ENCODE data around the gene RETNLB. TPM values are rescaled to one million over a fixed set of nuclear protein-coding genes. Genes with fewer than 3 reads are reported as not detected.

Gene RETNLB
- total RNA-seq, 6 experiments from 2014 or later, result not detected

DNA sequence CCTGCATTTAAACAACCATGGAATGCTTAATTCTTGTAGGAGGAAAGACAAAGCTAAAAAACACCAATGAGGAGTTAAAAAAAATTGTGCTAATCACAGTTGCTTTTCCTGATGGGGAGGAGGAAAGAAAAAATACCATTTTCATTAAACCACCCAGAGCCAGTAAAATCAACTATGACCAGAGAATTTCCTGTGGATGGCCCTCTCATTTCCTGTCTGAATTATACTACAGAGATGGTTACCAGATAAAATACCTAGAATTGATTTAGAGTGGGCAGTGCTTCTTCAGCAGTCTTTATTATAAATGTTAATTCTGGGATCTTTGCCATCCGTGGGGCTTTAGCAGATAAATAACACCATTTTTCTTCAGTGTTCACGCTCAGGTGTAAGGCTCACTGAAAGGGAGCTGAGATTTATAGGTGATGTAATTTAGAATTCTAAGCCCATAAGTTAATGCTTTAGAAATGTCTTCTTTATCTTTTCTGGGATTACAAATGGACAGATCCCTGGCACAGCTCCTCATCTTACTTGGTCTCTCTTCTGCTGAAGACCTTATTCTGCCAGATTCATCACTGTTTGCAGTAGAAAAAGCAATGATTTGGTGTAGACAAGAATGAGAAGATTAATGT, 37.9 kb downstream of the RETNLB start:
- no peaks in the 10 kb centered on the region for H3K36me3 Mint-ChIP-seq (ENCODE audit: low read depth)
- DNase-seq, result no peak
- no peaks in the 10 kb centered on the region for H3K9me3 Mint-ChIP-seq
- H3K27me3 Mint-ChIP-seq (ENCODE audit: insufficient read depth), result peaks cover 4% of the 10 kb centered on the region; the same call in 1 of the 2 replicates
- H3K4me1 Mint-ChIP-seq (ENCODE audit: low read depth), result no peaks in the 10 kb centered on the region; the same call in 1 of the 2 replicates
- TF ChIP-seq, protein P1, sequence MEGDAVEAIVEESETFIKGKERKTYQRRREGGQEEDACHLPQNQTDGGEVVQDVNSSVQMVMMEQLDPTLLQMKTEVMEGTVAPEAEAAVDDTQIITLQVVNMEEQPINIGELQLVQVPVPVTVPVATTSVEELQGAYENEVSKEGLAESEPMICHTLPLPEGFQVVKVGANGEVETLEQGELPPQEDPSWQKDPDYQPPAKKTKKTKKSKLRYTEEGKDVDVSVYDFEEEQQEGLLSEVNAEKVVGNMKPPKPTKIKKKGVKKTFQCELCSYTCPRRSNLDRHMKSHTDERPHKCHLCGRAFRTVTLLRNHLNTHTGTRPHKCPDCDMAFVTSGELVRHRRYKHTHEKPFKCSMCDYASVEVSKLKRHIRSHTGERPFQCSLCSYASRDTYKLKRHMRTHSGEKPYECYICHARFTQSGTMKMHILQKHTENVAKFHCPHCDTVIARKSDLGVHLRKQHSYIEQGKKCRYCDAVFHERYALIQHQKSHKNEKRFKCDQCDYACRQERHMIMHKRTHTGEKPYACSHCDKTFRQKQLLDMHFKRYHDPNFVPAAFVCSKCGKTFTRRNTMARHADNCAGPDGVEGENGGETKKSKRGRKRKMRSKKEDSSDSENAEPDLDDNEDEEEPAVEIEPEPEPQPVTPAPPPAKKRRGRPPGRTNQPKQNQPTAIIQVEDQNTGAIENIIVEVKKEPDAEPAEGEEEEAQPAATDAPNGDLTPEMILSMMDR (IDR thresholded peaks at IDR 0.05), result no peak
- H3K4me3 Mint-ChIP-seq, result no peak overlapping the region
- no peak overlapping the region for H3K27ac Mint-ChIP-seq

DNA sequence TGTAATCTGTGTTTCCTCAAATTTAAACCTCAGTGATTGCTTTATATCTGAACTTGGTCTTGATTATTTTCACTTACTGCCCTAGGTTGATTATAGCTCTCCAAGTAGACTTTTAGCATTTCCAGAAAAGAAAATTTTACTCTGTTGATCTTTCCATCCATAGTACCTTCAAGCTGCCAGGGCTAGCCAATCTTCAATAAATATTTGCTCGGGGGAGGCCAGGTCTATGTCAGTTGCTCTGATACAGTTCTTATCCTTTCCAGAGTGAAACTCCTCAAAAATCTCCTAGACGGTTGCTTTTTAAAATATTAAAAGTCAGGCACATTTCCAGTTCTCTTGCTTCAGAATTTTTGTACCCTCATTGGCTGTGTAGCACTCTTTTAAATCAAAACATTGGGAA, 38.8 kb downstream of the RETNLB start:
- Mint-ChIP-seq H3K27ac (no peak overlapping the region), H3K4me3 (no peak overlapping the region), H3K27me3 (ENCODE audit: insufficient read depth) (peaks cover 4% of the 10 kb centered on the region; the same call in 1 of the 2 replicates), H3K36me3 (ENCODE audit: low read depth) (no peaks in the 10 kb centered on the region), H3K4me1 (ENCODE audit: low read depth) (no peaks in the 10 kb centered on the region; the same call in 1 of the 2 replicates), H3K9me3 (no peaks in the 10 kb centered on the region)
- TF ChIP-seq, protein P1 (IDR thresholded peaks at IDR 0.05), result no peak
- DNase-seq, result no peak

DNA sequence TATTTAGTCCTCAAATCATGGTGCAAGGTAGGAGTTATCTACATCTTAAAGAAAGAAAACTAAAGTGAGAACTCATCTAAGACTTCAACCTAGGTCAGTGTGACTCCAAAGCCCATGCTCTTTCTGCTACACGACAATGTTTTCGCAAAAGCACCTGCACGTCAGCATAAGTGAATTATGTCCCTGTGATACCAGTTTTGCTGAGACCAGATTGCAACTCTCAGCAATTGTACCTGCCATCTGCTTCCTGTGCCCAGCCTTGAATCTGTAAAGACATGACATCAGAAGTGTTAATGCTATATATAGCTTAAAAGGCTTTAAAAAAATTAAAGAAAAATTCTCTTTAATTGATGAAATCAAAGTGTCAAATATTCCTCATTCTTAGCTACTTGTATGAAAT, 43.4 kb downstream of the RETNLB start:
- Mint-ChIP-seq H3K4me3 (no peak overlapping the region), H3K27me3 (ENCODE audit: insufficient read depth) (peaks cover 2% of the 10 kb centered on the region; the same call in 1 of the 2 replicates), H3K4me1 (ENCODE audit: low read depth) (no peaks in the 10 kb centered on the region; the same call in 1 of the 2 replicates), H3K36me3 (ENCODE audit: low read depth) (no peaks in the 10 kb centered on the region), H3K27ac (no peak overlapping the region), H3K9me3 (no peaks in the 10 kb centered on the region)
- DNase-seq, result no peak
- TF ChIP-seq, protein P1 (IDR thresholded peaks at IDR 0.05), result no peak

DNA sequence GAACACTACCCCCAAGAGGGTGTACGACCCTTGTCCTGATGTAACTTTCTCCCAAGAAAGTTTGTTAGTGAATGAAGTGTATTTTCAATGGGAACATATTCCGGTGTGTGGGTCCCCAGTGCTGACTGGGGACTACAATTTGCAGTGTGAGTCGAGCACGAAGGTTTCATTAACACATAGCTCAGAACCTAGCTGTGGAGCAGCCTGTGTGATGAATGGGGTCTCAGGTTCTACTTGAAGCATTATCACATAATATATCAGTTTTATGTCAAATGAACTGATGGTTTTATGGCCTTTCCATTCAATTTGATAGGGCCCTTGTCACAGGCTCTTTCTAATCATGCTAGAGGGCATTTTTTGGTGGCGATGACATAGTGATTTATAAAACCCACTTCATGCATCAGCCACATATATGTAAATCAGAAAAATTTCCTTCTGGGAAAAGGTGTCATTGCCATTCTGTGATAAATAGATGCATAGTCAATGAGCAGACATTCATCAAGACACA, 44.1 kb downstream of the RETNLB start:
- Mint-ChIP-seq H3K9me3 (no peaks in the 10 kb centered on the region), H3K27me3 (ENCODE audit: insufficient read depth) (peaks cover 2% of the 10 kb centered on the region; the same call in 1 of the 2 replicates), H3K27ac (no peak overlapping the region), H3K4me3 (no peak overlapping the region), H3K36me3 (ENCODE audit: low read depth) (no peaks in the 10 kb centered on the region), H3K4me1 (ENCODE audit: low read depth) (no peaks in the 10 kb centered on the region)
- DNase-seq, result no peak
- TF ChIP-seq, protein P1 (IDR thresholded peaks at IDR 0.05), result no peak

Other genes starting within 250 kb of the RETNLB start
- gene MYH15, start 246.8 kb downstream of the RETNLB start, total RNA-seq (2021; fragmentation: NEBNext Ultra II Directional; extraction: Animal tissue kit (Norgen Biotek cat#: 25700)), result under 1 TPM; 0.19 to 0.59 (median 0.31) TPM
- 10 to 100 TPM; 11.6 to 29.8 (median 26.5) TPM for gene CIP2A, start 168.0 kb downstream of the RETNLB start, total RNA-seq (2021; fragmentation: NEBNext Ultra II Directional; extraction: Animal tissue kit (Norgen Biotek cat#: 25700))
- gene DZIP3, start 167.7 kb downstream of the RETNLB start, total RNA-seq (2021; fragmentation: NEBNext Ultra II Directional; extraction: Animal tissue kit (Norgen Biotek cat#: 25700)), result 10 to 100 TPM in 5 of 6 experiments, 1 to 10 TPM in 1; 9.0 to 13.1 (median 11.9) TPM
- gene TRAT1, start 65.4 kb upstream of the RETNLB start, total RNA-seq (2021; fragmentation: NEBNext Ultra II Directional; extraction: Animal tissue kit (Norgen Biotek cat#: 25700)), result not detected
- not detected for gene GUCA1C, start 196.5 kb upstream of the RETNLB start, total RNA-seq (2021; fragmentation: NEBNext Ultra II Directional; extraction: Animal tissue kit (Norgen Biotek cat#: 25700))